H9 (cell line): ENCODE data around the gene C3orf70. TPM values are rescaled to one million over a fixed set of nuclear protein-coding genes. Genes with fewer than 3 reads are reported as not detected.

ENCODE experiments used
- DNase-seq: peaks from one replicate; pipeline ENCODE4 v3.0.0-alpha.2; 2017
- H2AFZ ChIP-seq: one replicate; pipeline ENCODE4 v1.6.1; 2013; ENCODE audit warnings: mild to moderate bottlenecking, low read length, control low read depth, moderate library complexity
- H2AK5ac ChIP-seq: 2 replicates; pipeline ENCODE4 v1.6.1; 2013; ENCODE audit warnings: low read length, control low read depth, mixed read lengths; ENCODE audit not compliant: insufficient read length
- H2BK120ac ChIP-seq: one replicate; pipeline ENCODE4 v1.6.1; 2013; ENCODE audit warnings: low read depth, mild to moderate bottlenecking, low read length, control low read depth, inconsistent platforms; ENCODE audit not compliant: poor library complexity, severe bottlenecking
- H2BK12ac ChIP-seq: 2 replicates; pipeline ENCODE4 v1.6.1; 2013; ENCODE audit warnings: low read length, control low read depth, mixed read lengths, low read depth; ENCODE audit not compliant: insufficient read length
- H2BK15ac ChIP-seq: 2 replicates; pipeline ENCODE4 v1.6.1; 2013; ENCODE audit warnings: low read depth, low read length, control low read depth
- H2BK20ac ChIP-seq: one replicate; pipeline ENCODE4 v1.6.1; 2013; ENCODE audit warnings: low read depth, mild to moderate bottlenecking, low read length, control low read depth, inconsistent platforms; ENCODE audit not compliant: poor library complexity, severe bottlenecking
- H2BK5ac ChIP-seq: 2 replicates; pipeline ENCODE4 v1.6.1; 2013; ENCODE audit warnings: low read length, control low read depth, mixed read lengths; ENCODE audit not compliant: insufficient read length
- H3K14ac ChIP-seq: 2 replicates; pipeline ENCODE4 v1.6.1; 2013; ENCODE audit warnings: low read length, control low read depth; ENCODE audit not compliant: insufficient read depth
- H3K18ac ChIP-seq: 2 replicates; pipeline ENCODE4 v1.6.1; 2013; ENCODE audit warnings: low read depth, mild to moderate bottlenecking, mixed read lengths, low read length, control low read depth; ENCODE audit not compliant: insufficient read length
- H3K23ac ChIP-seq: 2 replicates; pipeline ENCODE4 v1.6.1; 2013; ENCODE audit warnings: low read length, control low read depth, mixed read lengths, low read depth; ENCODE audit not compliant: insufficient read length
- H3K23me2 ChIP-seq: 2 replicates; pipeline ENCODE4 v1.6.1; 2013; ENCODE audit warnings: low read depth, mild to moderate bottlenecking, mixed read lengths, low read length, control low read depth; ENCODE audit not compliant: insufficient read length, poor library complexity, severe bottlenecking
- H3K27ac ChIP-seq: 2 replicates; pipeline ENCODE4 v1.5.1; 2013; ENCODE audit warnings: low read length, control low read depth, mixed read lengths, low read depth; ENCODE audit not compliant: insufficient read length
- H3K27me3 ChIP-seq: 2 replicates; pipeline ENCODE4 v1.6.1; 2013; ENCODE audit warnings: low read length, control low read depth, inconsistent platforms; ENCODE audit not compliant: insufficient read depth
- H3K4ac ChIP-seq: 2 replicates; pipeline ENCODE4 v1.6.1; 2013; ENCODE audit warnings: low read depth, mild to moderate bottlenecking, control low read depth, inconsistent platforms, low read length, moderate library complexity
- H3K4me1 ChIP-seq: 2 replicates; pipeline ENCODE4 v1.6.1; 2013; ENCODE audit warnings: low read length, control low read depth, inconsistent platforms; ENCODE audit not compliant: insufficient read depth
- H3K4me2 ChIP-seq: 2 replicates; pipeline ENCODE4 v1.6.1; 2013; ENCODE audit warnings: low read length, control low read depth, mixed read lengths; ENCODE audit not compliant: insufficient read length, insufficient read depth
- H3K56ac ChIP-seq: 2 replicates; pipeline ENCODE4 v1.6.1; 2013; ENCODE audit warnings: low read depth, mild to moderate bottlenecking, mixed read lengths, low read length, control low read depth; ENCODE audit not compliant: insufficient read length
- H3K79me1 ChIP-seq: 2 replicates; pipeline ENCODE4 v1.6.1; 2013; ENCODE audit warnings: low read depth, mild to moderate bottlenecking, moderate library complexity, low read length, control low read depth, inconsistent platforms; ENCODE audit not compliant: insufficient read depth, poor library complexity, severe bottlenecking
- H3K79me2 ChIP-seq: 2 replicates; pipeline ENCODE4 v1.6.1; 2013; ENCODE audit warnings: low read length, control low read depth, inconsistent platforms; ENCODE audit not compliant: insufficient read depth
- H3K9ac ChIP-seq: 2 replicates; pipeline ENCODE4 v1.6.1; 2013; ENCODE audit warnings: low read length, control low read depth, mixed read lengths; ENCODE audit not compliant: insufficient read length; ENCODE audit errors: extremely low read depth
- H3K9me3 ChIP-seq: one replicate; pipeline ENCODE4 v1.6.1; 2013; ENCODE audit warnings: low read depth, low read length, inconsistent platforms; ENCODE audit not compliant: control insufficient read depth
- H3T11ph ChIP-seq: one replicate; pipeline ENCODE4 v1.6.1; 2013; ENCODE audit warnings: mild to moderate bottlenecking, low read length, control low read depth, inconsistent platforms
- H4K20me1 ChIP-seq: one replicate; pipeline ENCODE4 v1.6.1; 2013; ENCODE audit not compliant: control insufficient read depth, insufficient read length, insufficient read depth
- H4K5ac ChIP-seq: 2 replicates; pipeline ENCODE4 v1.6.1; 2013; ENCODE audit warnings: low read depth, mild to moderate bottlenecking, mixed read lengths, low read length, control low read depth; ENCODE audit not compliant: insufficient read length
- H4K8ac ChIP-seq: replicated peaks from 2 replicates; pipeline ENCODE4 v1.6.1; 2013; ENCODE audit warnings: low read length, control low read depth, mixed read lengths, low read depth; ENCODE audit not compliant: insufficient read length
- H4K91ac ChIP-seq: 2 replicates; pipeline ENCODE4 v1.6.1; 2013; ENCODE audit warnings: low read depth, mild to moderate bottlenecking, moderate library complexity, mixed read lengths, low read length, control low read depth; ENCODE audit not compliant: insufficient read length
- H3K27ac Mint-ChIP-seq, 3 experiments: 2 replicates in 2 of 3; 3 replicates in 1 of 3; pipeline ENCODE4 v1.8.0; 2020 to 2021; ENCODE audit warnings: mixed read lengths in 3 of 3, mild to moderate bottlenecking in 1 of 3, moderate library complexity in 1 of 3
- H3K27me3 Mint-ChIP-seq: 2 replicates; pipeline ENCODE4 v1.8.0; 2021; ENCODE audit warnings: low read depth, mild to moderate bottlenecking, moderate library complexity, mixed read lengths
- H3K36me3 Mint-ChIP-seq, 3 experiments: 2 replicates in 2 of 3; 3 replicates in 1 of 3; pipeline ENCODE4 v1.8.0; 2020 to 2021; ENCODE audit warnings: low read depth in 3 of 3, mixed read lengths in 3 of 3; ENCODE audit not compliant: insufficient read depth in 1 of 3
- H3K4me1 Mint-ChIP-seq, 2 experiments: 2 replicates each; pipeline ENCODE4 v1.8.0; 2020; ENCODE audit warnings: mixed read lengths in 2 of 2
- H3K4me3 Mint-ChIP-seq, 2 experiments: 2 replicates in 1 of 2; 3 replicates in 1 of 2; pipeline ENCODE4 v1.8.0; 2020 to 2021; ENCODE audit warnings: mild to moderate bottlenecking in 2 of 2, mixed read lengths in 2 of 2, moderate library complexity in 1 of 2
- H3K9me3 Mint-ChIP-seq, 2 experiments: 2 replicates in 1 of 2; 3 replicates in 1 of 2; pipeline ENCODE4 v1.8.0; 2020; ENCODE audit warnings: mild to moderate bottlenecking in 2 of 2, mixed read lengths in 2 of 2, moderate library complexity in 1 of 2
- WGBS: extraction: QIAGEN DNeasy Blood & Tissue Kit; methylation state at CpG from one replicate; pipeline ENCODE4 v1.1.7; 2013; ENCODE audit warnings: missing lambda C conversion rate, low lambda C conversion rate, mixed read lengths; ENCODE audit not compliant: insufficient read length; ENCODE audit errors: extremely low coverage; 5-methylcytosine and 5-hydroxymethylcytosine counted together
- total RNA-seq: library from RNA; stranded (reverse); gene quantifications from 2 replicates; pipeline ENCODE4 v1.2.1, GENCODE V29; 2021
- TF ChIP-seq, protein P1 (sequence below): fragments of 200-600 bp; sonication (generic); conservative IDR thresholded peaks from 3 replicates; pipeline ENCODE4 v1.8.0; 2021; ENCODE audit warnings: antibody characterized with exemption, mild to moderate bottlenecking

C3orf70 gene
- total RNA-seq, 1 experiment from 2014 or later, result 0.52 TPM

DNA sequence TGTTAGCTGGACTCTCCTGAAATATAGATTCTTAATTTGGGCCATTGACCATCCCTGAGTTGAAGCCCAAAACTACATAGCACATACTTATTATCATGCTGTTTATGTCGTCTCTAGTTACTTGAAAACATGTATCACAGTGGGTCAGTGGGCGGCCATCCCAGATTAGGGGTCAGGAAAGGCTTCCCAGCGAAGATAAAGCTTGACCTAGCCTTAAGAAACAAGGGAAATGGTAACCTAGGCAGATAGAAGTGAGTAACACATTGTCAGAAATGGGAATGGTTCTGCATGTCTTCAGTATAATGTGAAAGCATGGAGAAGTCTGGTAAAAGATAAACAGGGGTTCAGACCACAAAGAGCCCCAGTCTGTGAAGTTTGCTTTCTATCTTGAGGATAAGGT is 124.7 kb downstream of the C3orf70 start:
- Histone ChIP-seq H3K27ac (no peak overlapping the region), H3K27me3 (no peaks in the 10 kb centered on the region), H4K91ac (no peak overlapping the region), H3K23ac (no peak overlapping the region), H2AK5ac (no peak overlapping the region), H4K8ac (no peak overlapping the region), H3K79me1 (no peaks in the 10 kb centered on the region), H2BK12ac (no peak overlapping the region), H3K18ac (no peak overlapping the region), H3K14ac (no peak overlapping the region), H3K4me1 (no peaks in the 10 kb centered on the region; the same call in 1 of the 2 replicates), H3K4me2 (no peak overlapping the region), H2BK15ac (no peak overlapping the region), H3K23me2 (no peaks in the 10 kb centered on the region), H2BK120ac (no peak overlapping the region), H3K4ac (no peak overlapping the region), H3K56ac (no peak overlapping the region), H2BK5ac (no peak overlapping the region), H3K9ac (no peak overlapping the region), H2AFZ (no peak overlapping the region), H4K5ac (no peak overlapping the region), H3K9me3 (no peaks in the 10 kb centered on the region), H3K79me2 (no peaks in the 10 kb centered on the region), H2BK20ac (no peak overlapping the region), H4K20me1 (no peaks in the 10 kb centered on the region), H3T11ph (no peak overlapping the region)
- Mint-ChIP-seq H3K36me3 (peaks cover 3 to 7% (median 5%) of the 10 kb centered on the region in 3 experiments; a peak in 5 of 7 replicates), H3K4me3 (no peak overlapping the region), H3K4me1 (peaks cover 5% of the 10 kb centered on the region in 2 experiments), H3K9me3 (no peaks in the 10 kb centered on the region), H3K27me3 (no peaks in the 10 kb centered on the region), H3K27ac (no peak overlapping the region)
- WGBS, result no CpG with 5 or more reads among the region's 3 CpGs
- TF ChIP-seq, protein P1, sequence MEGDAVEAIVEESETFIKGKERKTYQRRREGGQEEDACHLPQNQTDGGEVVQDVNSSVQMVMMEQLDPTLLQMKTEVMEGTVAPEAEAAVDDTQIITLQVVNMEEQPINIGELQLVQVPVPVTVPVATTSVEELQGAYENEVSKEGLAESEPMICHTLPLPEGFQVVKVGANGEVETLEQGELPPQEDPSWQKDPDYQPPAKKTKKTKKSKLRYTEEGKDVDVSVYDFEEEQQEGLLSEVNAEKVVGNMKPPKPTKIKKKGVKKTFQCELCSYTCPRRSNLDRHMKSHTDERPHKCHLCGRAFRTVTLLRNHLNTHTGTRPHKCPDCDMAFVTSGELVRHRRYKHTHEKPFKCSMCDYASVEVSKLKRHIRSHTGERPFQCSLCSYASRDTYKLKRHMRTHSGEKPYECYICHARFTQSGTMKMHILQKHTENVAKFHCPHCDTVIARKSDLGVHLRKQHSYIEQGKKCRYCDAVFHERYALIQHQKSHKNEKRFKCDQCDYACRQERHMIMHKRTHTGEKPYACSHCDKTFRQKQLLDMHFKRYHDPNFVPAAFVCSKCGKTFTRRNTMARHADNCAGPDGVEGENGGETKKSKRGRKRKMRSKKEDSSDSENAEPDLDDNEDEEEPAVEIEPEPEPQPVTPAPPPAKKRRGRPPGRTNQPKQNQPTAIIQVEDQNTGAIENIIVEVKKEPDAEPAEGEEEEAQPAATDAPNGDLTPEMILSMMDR, result no peak
- DNase-seq, result no peak

Other genes starting within 250 kb of the C3orf70 start
- 2.1 and 2.7 TPM in 2 replicates for gene EHHADH, start 101.0 kb upstream of the C3orf70 start, total RNA-seq
- gene MAP3K13, start 210.1 kb upstream of the C3orf70 start, total RNA-seq, result 9.5 and 10.6 TPM in 2 replicates